DLD1 (cell line): Measurements from ENCODE around the gene ROBO1.

Experiments used
- in situ Hi-C: cut with HindIII; loops from 2 replicates; pipeline ENCODE4 v1.10.0; 2017; ENCODE audit warnings: low sequenced_read_pairs

Gene ROBO1

DNA sequence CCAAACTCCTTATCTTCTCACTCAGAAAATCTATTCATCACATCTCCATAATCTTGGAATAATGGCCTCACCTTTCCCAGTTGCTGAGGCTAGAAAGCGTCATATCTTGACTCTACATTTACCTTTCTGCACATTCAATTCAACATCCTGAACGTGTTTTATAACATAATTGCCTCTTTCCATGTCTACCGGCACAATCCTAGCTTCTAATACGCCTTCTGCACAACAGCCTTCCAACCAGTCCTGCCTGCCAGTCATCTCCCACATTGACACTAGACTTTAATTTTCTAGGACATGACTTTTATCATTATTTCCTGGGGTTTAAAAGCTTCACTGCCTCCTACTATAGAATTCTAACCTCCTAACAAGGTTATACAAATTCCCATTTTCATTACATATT is 906.6 kb downstream of the ROBO1 start:
- in situ Hi-C loops = no loop called here

- in situ Hi-C loops = no loop called here
Observed at GRCh38 chr3:78860567-78860966, 907.2 kb downstream of the ROBO1 start.

DNA sequence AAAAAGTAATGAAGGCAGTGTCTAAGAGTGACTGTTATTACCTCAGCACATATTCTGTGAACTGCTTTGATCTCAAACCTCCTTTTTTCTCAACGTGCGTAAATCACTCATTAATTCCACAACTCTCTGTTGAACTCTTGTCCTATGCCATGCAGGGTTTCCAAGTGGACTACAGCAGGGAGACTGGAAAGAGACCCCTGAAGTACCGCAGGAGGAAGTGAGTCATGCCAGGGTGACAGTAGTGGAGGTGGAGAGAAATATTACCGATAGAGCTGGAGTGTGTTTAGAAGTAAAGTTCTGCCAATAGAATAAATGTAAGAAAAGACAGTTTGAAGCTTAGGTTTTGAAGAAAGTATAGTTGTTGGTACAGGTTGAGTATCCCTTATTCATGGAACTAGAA is 908.9 kb downstream of the ROBO1 start:
- in situ Hi-C loops = no loop called here

DNA sequence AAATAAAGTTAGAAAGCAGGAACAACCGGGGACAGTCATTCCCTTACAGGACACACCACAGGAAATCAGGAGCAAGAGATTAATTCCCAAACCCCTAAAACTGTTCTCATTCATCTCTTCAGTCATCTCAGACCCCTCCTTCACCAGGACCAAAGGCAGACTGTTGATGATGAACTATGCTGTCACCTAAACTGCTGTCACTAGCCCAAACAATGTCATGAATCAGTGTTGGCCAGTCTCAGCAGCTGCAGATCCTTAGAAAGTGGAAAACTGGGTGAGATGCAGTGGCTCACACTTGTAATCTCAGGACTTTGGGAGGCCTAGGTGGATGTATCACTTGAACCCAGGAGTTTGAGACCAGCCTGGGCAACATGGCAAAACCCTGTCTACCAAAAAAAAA is 909.6 kb downstream of the ROBO1 start:
- in situ Hi-C loops = no loop called here

- in situ Hi-C loops = no loop called here
Observed at GRCh38 chr3:78857494-78858111, 910.2 kb downstream of the ROBO1 start.

GRCh38 chr3:78856164-78856563 is 911.6 kb downstream of the ROBO1 start:
- in situ Hi-C loops = no loop called here

GRCh38 chr3:78855190-78855589 is 912.6 kb downstream of the ROBO1 start:
- in situ Hi-C loops = no loop called here

DNA sequence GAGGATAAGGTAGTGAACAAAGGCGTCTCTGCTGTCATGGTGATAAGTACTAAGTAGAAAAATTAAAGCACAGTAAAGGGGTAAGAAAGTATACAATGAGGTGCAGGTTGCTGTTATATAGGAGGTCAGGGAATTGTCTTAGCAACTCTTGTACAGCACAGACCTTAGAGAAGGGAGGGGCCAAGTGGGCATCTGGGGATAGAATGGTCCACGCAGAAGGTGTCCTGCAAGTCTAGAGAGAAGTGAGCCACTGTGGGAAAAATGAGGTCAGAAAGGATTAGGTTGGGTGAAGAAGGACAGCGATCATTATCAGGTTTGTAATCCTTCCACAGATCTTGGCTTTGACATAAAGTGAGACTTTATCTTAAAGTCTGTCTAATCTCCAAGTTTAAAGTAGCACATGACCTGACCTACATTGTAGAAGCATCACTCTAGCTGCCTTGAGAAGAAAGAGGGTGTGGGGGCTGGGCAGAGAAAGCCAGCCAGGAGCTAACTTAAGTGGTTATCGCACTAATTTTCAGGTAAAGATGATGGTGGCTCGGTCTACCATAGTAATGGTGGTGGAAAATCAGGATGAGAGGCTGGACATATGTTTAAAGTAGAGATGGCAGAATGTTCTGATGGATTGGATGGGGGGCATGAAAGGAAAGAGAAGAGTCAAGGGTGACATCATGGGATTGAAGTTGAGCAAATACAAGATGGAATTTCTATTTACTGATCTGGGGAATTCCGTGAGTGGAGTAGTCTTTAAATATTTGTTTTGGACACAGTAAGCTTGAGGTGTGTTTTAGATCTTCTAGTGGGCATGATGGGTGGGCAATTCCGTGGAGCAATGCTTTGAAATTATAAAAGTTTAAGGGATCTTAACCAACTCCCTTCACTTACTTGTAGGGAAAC is 919.2 kb downstream of the ROBO1 start:
- in situ Hi-C loops = no loop called here

GRCh38 chr3:78847603-78848002 is 920.2 kb downstream of the ROBO1 start:
- in situ Hi-C loops = no loop called here

- in situ Hi-C loops = no loop called here
Observed at GRCh38 chr3:78847203-78847602, 920.6 kb downstream of the ROBO1 start.

- in situ Hi-C loops = no loop called here
Observed at GRCh38 chr3:78846718-78847117, 921.1 kb downstream of the ROBO1 start.

- in situ Hi-C loops = no loop called here
Observed at GRCh38 chr3:78845605-78846004, 922.2 kb downstream of the ROBO1 start.

GRCh38 chr3:78844307-78844706 is 923.5 kb downstream of the ROBO1 start:
- in situ Hi-C loops = no loop called here

GRCh38 chr3:78839693-78840092 is 928.1 kb downstream of the ROBO1 start:
- in situ Hi-C loops = no loop called here

- in situ Hi-C loops = no loop called here
Observed at GRCh38 chr3:78838362-78838761, 929.4 kb downstream of the ROBO1 start.

DNA sequence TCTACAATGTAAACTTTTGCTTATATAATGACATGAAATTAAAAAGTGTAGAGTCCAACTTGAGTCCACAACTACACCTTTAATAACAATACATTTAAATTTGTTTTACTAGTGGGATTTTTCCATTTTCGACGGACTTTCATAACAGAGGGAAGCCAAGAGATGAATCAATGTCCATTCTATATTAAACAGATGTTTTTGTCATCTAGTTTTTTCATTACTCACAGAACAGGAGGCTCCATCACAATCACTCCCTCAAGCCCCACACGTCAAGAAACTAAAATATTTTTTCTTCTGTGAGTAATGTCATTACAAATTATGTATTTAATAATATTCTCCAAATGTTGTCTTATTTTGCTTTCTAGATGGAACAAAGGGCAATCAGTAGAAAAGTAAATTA is 932.9 kb downstream of the ROBO1 start:
- in situ Hi-C loops = no loop called here

- in situ Hi-C loops = no loop called here
Observed at GRCh38 chr3:78832785-78833204, 935.0 kb downstream of the ROBO1 start.

GRCh38 chr3:78831446-78831972 is 936.3 kb downstream of the ROBO1 start:
- in situ Hi-C loops = no loop called here

- in situ Hi-C loops = no loop called here
Observed at GRCh38 chr3:78830470-78830869, 937.3 kb downstream of the ROBO1 start.

GRCh38 chr3:78827618-78828017 is 940.2 kb downstream of the ROBO1 start:
- in situ Hi-C loops = no loop called here

DNA sequence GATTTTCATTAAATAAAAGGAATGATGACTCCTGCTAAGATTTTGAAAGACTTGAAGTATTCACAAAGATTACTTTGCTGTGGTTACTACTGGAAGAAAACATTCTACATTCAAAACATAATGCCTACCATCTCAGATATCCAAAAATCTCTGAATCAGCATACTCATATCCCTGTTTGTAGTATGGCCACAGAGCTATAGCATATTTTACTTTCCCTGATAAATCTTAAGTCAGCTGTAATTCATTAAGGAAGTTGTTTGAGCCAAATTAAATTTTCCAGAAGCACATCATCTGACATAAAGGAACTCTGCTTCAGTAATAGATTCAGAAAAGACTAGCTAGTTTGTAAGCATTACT is 942.0 kb downstream of the ROBO1 start:
- in situ Hi-C loops = no loop called here
